Thoracic aorta (tissue), 2 donors: ENCODE measurements around the gene JMJD1C. TPM values are rescaled to one million over a fixed set of nuclear protein-coding genes. Genes with fewer than 3 reads are reported as not detected.
"Not testable (repeated sequence)": the region's sequence is repeated elsewhere in the genome, so short reads cannot be mapped to it uniquely, and the experiment has no call there.

Experiments
- ATAC-seq: fragments of 150-250 bp; one replicate; pipeline ENCODE4 v1.8.0; 2017; ENCODE audit warnings: low read depth; ENCODE audit not compliant: insufficient number of reproducible peaks, low FRiP score
- DNase-seq: peaks from one replicate; pipeline ENCODE4 v3.0.0-alpha.2; 2020; ENCODE audit warnings: low spot score
- H3K27ac ChIP-seq, 2 donors: fragments of 200-600 bp; sonication (generic); 1 replicate in 1 of 2; 2 replicates in 1 of 2; pipeline ENCODE4 v1.5.1; 2016; ENCODE audit warnings: mild to moderate bottlenecking in 2 of 2, moderate library complexity in 2 of 2
- H3K27me3 ChIP-seq: fragments of 200-600 bp; sonication (generic); replicated peaks from 2 replicates; pipeline ENCODE4 v1.6.0; 2016; ENCODE audit warnings: mild to moderate bottlenecking; ENCODE audit not compliant: insufficient read depth
- H3K36me3 ChIP-seq: fragments of 200-600 bp; sonication (generic); one replicate; pipeline ENCODE4 v1.5.1; 2016
- H3K4me1 ChIP-seq, 2 donors: fragments of 200-600 bp; sonication (generic); 1 replicate in 1 of 2; 2 replicates in 1 of 2; pipeline versions ENCODE4 v1.5.1 to v1.6.0; 2016; ENCODE audit warnings: low read depth in 2 of 2, mild to moderate bottlenecking in 1 of 2; ENCODE audit not compliant: control insufficient read depth in 1 of 2
- H3K4me3 ChIP-seq: fragments of 200-600 bp; sonication (generic); 2 replicates; pipeline ENCODE4 v1.5.1; 2016; ENCODE audit warnings: mild to moderate bottlenecking
- H3K9me3 ChIP-seq: fragments of 200-600 bp; sonication (generic); 2 replicates; pipeline ENCODE4 v1.5.1; 2016
- total RNA-seq, 2 donors: library from RNA; depleted of rRNA; stranded (reverse); fragments of >200 nt; gene quantifications; one replicate each; pipeline versions ENCODE4 v1.1.0 to v1.2.3, GENCODE V29; 2016
- TF ChIP-seq, protein P1 (sequence below): fragments of 200-600 bp; sonication (generic); IDR thresholded peaks from one replicate; pipeline ENCODE4 v1.5.1; 2019; ENCODE audit warnings: antibody characterized with exemption

JMJD1C gene
- total RNA-seq, 2 donors from 2014 or later = 95.2 to 215 TPM

DNA sequence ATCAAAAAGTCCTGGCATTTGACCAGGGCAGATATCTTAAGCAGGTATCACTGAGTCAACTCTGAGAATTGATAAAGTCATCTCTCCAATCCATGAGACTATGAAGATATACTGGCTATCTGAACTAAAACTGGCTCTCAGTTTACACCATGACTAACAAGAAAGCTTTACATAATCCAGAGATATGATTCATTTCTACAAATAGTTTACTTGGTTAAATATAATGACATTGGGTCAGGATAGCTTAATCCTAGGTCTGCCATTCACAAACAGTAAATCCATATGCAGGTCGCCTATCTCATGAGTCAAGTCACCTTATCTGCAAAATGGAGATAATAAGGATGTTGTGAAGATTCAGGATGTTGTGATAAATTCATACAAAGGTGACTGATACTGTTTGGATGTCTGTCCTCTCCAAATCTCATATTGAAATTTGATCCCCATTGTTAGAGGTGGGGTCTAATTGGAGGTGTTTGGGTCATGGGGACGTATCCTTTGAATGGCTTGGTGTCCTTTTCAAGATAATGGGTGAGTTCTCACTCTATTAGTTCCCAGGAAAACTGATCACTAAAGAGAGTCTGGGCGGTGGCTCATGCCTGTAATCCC is 117.4 kb downstream of the JMJD1C start:
- Histone ChIP-seq H3K9me3 (no peaks in the 10 kb centered on the region), H3K27me3 (no peaks in the 10 kb centered on the region), H3K36me3 (no peaks in the 10 kb centered on the region), H3K4me3 (no peak overlapping the region), H3K27ac (no peak overlapping the region), H3K4me1 (no peaks in the 10 kb centered on the region)
- TF ChIP-seq, protein P1, sequence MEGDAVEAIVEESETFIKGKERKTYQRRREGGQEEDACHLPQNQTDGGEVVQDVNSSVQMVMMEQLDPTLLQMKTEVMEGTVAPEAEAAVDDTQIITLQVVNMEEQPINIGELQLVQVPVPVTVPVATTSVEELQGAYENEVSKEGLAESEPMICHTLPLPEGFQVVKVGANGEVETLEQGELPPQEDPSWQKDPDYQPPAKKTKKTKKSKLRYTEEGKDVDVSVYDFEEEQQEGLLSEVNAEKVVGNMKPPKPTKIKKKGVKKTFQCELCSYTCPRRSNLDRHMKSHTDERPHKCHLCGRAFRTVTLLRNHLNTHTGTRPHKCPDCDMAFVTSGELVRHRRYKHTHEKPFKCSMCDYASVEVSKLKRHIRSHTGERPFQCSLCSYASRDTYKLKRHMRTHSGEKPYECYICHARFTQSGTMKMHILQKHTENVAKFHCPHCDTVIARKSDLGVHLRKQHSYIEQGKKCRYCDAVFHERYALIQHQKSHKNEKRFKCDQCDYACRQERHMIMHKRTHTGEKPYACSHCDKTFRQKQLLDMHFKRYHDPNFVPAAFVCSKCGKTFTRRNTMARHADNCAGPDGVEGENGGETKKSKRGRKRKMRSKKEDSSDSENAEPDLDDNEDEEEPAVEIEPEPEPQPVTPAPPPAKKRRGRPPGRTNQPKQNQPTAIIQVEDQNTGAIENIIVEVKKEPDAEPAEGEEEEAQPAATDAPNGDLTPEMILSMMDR = no peak
- no peak for ATAC-seq
- no peak for DNase-seq

DNA sequence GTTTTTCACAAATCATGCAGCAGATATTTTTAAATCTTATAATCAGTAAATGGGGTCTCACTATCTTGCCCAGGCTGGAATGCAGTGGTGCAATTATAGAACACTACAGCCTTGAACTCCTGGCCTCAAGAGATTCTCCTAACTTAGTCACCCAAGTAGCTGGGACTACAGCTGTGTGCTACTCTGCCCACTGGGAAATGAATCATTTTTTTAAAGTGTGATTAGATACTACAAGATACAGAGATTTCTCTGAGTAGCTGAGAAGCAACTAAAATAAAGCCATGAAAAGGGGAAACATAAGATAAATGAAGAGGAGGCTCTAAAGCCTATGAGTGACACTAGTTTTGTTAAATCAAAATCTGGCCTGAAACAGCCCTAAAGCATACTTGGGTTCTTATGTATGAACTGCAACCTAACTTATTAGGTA is 119.7 kb downstream of the JMJD1C start:
- ATAC-seq = no peak
- TF ChIP-seq, protein P1 = no peak

GRCh38 chr10:63344269-63344668 is 121.5 kb downstream of the JMJD1C start:
- no peak for ATAC-seq
- H3K27ac ChIP-seq = no peak overlapping the region
- H3K4me1 ChIP-seq = no peaks in the 10 kb centered on the region
- DNase-seq = no peak
- H3K36me3 ChIP-seq = no peaks in the 10 kb centered on the region
- no peak overlapping the region for H3K4me3 ChIP-seq
- TF ChIP-seq, protein P1 = no peak
- no peaks in the 10 kb centered on the region for H3K27me3 ChIP-seq
- H3K9me3 ChIP-seq = no peaks in the 10 kb centered on the region

More for the DNA sequence above, 119.7 kb downstream of the JMJD1C start:
- Histone ChIP-seq H3K4me1 (no peaks in the 10 kb centered on the region), H3K27ac (no peak overlapping the region), H3K27me3 (no peaks in the 10 kb centered on the region), H3K36me3 (no peaks in the 10 kb centered on the region), H3K9me3 (no peaks in the 10 kb centered on the region), H3K4me3 (no peak overlapping the region)
- no peak for DNase-seq

- TF ChIP-seq, protein P1 = no peak
- DNase-seq (no peak), ATAC-seq (no peak)
- no peak overlapping the region for H3K4me3 ChIP-seq
- no peaks in the 10 kb centered on the region for H3K9me3 ChIP-seq
- no peak overlapping the region for H3K27ac ChIP-seq
- H3K4me1 ChIP-seq = no peaks in the 10 kb centered on the region
- no peaks in the 10 kb centered on the region for H3K36me3 ChIP-seq
- no peaks in the 10 kb centered on the region for H3K27me3 ChIP-seq
Measured at GRCh38 chr10:63343476-63343875, 122.3 kb downstream of the JMJD1C start.

DNA sequence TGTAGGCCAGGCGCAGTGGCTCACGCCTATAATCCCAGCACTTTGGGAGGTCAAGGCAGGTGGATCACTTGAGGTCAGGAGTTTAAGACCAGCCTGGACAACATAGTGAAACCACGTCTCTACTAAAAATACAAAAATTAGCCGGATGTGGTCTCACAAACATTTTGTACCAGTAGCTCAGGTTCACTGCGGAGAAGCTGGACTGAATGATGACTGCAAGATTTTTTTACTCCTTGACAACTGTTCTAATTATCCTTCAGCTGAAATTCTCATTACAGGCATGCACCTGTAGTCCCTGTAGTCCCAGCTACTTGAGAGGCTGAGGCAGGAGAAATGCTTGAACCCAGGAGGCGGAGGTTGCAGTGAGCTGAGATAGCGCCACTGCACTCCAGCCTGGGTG is 126.1 kb downstream of the JMJD1C start:
- not testable (repeated sequence) for H3K4me3 ChIP-seq, H3K27ac ChIP-seq, H3K36me3 ChIP-seq, H3K27me3 ChIP-seq, ATAC-seq, DNase-seq, H3K4me1 ChIP-seq, H3K9me3 ChIP-seq
